Erythroblast (primary cell): ENCODE data around the gene ZDHHC19.

Source experiments
- DNase-seq, 2 experiments: peaks; one replicate each; lab custom pipeline; 2025; lab: John Stamatoyannopoulos, UW
- GATA1 ChIP-seq: IDR thresholded peaks from 2 replicates; pipeline ENCODE4 v1.6.1; 2011; ENCODE audit warnings: low read depth, mild to moderate bottlenecking, control low read depth, low read length, moderate library complexity
- POLR2A ChIP-seq: IDR thresholded peaks from 2 replicates; pipeline ENCODE4 v1.6.1; 2011; ENCODE audit warnings: mild to moderate bottlenecking, low read length

Gene ZDHHC19

DNA sequence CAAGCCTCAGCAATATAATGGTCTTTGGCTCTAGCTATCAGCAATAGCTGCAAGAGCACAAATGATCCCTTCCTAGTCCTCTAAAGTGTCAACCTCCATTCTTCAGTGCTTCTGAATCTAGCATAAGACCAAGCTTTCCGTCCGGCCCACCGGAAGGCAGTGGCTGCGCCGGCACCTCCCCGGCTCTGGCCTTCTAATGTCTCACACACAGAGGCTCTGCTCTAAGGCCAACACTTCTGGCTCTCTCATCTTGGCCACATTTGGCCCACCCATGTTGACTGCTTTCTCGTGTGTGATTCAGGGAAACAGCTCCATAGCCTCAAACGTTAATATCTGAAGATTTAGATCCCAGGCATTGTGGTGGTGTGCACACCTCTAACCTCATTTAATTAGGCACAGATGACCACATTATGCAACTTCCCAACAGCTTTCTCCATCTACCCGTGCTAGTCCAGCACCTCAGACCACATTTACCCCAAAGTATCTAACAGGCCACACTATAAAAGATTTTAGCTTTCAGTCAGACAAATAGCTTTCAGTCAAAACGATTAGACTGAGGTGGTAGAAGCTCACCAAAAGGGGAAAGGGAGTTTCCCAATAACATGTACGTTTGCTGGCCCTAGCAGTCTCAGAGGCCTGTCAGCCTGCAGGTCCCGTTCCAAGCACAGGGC, 24.4 kb upstream of the ZDHHC19 start:
- DNase-seq = no peak
- TF ChIP-seq GATA1 (no peak), POLR2A (no peak)

DNA sequence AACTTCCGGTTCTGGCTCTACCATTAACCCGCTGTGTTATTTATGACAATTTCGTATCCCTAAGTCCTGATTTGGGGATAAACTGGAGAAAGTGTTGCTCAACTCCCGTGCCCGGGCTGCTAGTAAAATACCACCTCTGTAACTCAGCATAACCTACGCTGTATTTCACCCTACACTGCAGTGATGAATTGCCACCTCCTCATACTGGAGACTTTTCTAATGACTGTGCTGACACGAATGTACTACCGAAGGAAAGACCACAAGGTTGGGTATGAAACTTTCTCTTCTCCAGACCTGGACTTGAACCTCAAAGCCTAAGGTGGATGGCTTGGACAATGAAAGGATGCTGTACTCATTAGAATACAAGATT, 21.7 kb upstream of the ZDHHC19 start:
- DNase-seq = no peak
- TF ChIP-seq POLR2A (no peak), GATA1 (no peak)

DNA sequence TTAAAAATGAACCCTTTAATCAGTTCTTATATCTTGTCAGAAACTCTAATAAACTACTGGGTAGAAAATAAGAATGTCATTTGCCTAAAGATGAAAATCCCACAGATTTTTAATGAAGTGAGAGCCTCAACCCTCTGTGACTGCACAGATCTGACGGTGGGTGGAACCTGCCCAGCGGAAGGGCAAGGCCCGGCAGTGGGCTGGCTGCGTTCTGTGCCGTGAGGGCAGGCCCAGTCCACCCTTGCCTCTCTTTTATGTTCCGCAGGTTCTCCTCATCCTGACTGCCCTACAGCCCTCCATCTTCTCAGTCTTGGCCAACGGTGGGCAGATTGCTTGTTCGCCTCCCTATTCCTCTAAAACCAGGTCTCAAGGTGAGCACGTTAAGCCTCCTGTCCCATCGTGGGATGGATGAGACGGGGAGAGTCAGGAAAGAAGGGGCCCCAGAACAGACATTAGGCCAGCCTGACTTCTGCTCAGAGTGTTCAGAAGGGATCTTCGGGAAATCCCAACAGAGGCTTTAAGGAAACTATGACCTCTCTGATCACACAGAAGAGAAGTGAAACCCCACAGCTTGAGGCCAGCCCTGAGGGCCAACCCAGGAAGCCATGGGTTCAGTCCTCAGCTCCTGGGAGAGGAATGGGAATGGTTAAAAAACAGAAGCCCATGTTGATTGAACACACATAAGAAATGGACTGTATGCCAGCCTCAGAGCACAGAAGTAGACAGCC, 21.1 kb upstream of the ZDHHC19 start:
- TF ChIP-seq POLR2A (no peak), GATA1 (no peak)
- no peak for DNase-seq

DNA sequence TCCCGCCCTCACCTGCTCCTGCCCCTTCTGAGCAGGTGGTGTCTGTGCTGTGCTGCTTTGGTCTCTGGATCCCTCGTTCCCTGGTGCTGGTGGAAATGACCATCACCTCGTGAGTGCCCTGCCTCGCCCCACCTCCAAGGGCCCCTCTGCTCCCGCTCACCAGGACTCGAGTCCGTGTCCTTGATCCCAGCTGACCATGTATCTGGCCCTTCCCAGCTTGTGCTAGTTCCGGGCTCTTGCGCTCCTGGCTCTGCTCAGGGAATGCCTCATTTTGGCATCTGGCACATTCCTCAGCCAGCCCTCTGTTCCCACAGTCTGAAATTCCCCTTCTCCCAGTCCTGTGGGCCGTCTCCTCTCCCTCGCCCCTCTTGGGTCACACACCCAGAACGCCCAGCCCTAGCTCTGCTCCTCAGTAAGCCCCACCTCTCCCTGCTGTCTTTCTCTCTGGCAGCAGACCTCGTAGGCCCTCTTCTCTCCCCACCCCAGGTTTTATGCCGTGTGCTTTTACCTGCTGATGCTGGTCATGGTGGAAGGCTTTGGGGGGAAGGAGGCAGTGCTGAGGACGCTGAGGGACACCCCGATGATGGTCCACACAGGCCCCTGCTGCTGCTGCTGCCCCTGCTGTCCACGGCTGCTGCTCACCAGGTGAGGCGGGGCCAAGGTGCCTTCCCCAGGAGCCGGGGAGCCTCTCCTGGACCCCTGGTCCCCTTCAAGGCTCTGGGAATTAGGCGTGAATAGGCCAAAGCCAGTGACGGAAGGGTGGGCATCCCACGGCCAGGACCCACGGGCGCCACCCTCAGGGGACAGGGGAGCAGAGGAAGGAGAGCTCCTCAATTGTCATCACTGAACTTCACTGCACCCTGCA, 16.7 kb upstream of the ZDHHC19 start:
- TF ChIP-seq GATA1 (no peak), POLR2A (no peak)
- DNase-seq = no peak

DNA sequence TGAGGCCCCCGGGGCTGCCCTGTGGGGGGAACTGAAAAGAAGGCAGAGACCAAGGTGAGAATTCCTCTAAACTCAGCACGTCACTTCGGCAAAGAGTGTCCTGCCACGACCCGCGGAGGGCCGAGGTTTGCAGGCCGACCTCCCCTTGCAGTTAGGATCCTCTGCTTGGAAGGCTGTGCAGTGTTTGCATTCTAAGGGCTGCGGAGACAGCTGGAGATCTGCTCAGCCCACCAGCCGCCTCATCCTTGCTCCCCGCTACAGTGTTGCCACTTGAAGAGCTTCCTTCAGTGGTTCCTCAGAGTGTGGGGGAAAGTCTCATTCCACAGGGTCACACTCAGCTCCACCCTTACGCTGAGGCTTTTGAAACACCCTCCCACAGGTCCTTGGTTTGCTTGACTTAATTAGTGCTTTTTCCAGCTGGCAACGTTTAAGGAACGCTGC, 15.9 kb upstream of the ZDHHC19 start:
- no peak for DNase-seq
- TF ChIP-seq POLR2A = no peak
- TF ChIP-seq GATA1 = no peak

DNA sequence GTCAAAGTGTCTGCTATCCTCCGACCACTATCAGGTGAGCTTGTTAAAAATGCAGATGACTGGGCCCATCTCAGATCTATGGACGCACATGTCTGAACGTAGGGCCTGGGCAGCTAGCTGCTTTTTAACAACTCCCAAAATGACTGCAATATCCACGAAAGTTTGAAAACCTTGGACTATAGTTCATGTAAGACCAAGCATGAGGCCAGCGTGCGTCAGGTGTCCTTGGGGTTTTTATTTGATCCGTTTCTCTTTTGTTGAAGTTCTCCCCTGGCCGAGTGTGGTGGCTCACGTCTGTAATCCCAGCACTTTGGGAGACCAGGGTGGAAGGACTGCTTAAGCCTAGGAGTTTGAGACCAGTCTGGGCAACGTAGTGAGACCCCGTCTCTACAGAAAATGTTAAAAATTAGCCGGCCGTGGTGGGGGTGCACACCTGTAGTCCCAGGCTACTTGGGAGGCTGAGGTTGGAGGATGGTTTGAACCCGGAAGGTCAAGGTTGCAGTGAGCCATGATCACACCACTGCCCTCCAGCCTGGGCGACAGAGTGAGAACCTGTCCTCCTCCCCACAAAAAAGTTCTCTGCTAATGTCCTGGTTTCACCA, 14.7 kb upstream of the ZDHHC19 start:
- DNase-seq = no peak
- TF ChIP-seq GATA1 (no peak), POLR2A (no peak)

DNA sequence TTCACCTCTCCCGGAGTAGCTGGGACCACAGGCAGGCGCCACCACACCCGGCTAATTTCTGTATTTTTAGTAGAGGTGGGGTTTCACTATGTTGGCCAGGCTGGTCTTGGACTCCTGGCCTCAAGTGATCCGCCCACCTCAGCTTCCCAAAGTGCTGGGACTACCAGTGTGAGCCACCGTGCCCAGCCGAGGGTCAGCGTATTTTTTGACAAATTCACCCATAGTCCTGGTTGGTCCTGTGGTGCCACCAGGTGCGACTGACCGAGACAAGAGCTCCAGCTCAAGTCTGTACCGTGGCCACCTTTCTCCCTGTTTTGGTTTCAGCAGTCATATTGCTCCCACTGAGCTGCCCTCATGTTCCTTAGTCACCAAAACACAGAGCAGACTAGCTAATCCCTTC, 13.9 kb upstream of the ZDHHC19 start:
- DNase-seq = no peak
- TF ChIP-seq POLR2A (no peak), GATA1 (no peak)

DNA sequence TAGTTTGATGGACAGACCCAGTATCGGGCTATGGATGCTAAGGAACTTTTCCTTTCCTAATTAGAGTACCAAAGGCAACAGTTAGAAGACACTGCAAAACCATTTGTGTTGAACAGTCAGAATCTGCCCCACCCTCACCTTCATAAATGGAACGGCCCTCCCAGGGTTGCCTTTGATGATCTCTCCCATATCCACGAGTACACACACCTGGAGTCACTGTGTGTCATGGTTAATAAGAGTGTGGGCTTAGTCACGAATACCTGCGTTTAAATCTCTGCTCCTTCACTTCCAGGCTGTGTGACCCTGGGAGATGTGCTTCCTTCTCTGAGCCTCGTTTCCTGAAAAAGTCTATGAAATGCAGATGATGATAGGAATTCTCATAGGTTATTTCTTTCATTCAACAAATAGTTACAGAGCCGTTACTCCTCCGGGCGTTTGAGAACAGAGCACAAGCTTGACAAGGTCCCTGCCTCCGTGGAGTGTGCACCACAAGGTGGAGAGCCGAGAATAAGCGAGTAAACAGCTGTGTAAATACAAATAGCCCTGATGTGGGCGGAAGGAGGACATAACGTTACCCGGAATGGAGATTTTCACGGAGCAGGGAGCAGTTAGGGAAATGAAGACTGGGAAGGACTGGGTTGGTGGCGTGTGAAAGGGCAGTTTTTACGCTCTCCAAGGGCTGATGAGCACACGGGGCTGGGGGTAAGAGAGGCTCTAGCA, 11.8 kb upstream of the ZDHHC19 start:
- DNase-seq = no peak
- TF ChIP-seq GATA1 (no peak), POLR2A (no peak)

DNA sequence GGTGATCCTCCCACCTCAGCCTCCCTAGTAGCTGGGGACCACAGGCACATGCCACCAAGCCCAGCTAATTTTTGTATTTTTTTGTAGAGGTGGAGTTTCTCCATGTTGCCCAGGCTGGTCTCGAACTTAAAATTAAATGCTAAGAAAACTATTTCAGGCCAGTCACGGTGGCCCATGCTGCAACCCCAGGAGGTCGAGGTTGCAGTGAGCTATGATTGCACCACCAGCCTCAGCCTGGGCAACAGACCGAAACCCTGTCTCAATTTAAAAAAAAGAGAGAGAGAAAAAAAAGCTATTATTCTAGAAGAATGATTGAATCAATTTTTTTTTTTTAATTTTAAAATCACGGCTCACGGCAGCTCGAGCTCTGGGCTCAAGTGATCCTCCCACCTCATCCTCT, 9.8 kb upstream of the ZDHHC19 start:
- no peak for TF ChIP-seq GATA1
- TF ChIP-seq POLR2A = no peak
- DNase-seq = no peak

DNA sequence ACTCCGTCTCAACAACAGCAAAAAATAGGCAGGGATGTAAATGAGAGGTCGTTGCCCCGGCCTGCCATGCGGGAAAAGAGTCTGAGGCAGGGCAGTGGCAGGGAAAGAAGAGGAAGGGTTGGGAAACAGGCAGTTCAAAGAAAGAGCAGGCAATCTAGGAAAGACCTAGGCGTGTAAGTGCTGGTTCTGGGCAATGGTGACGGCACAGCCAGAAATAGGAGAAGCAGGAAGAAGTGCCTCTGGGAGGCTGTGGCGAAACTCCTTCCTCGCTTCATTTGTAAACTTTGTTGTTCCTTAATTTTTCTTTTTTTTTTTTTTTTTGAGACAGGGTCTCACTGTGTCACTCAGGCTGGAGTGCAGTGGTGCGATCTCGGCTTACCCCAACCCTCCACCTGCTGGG, 9.4 kb upstream of the ZDHHC19 start:
- DNase-seq = no peak

DNA sequence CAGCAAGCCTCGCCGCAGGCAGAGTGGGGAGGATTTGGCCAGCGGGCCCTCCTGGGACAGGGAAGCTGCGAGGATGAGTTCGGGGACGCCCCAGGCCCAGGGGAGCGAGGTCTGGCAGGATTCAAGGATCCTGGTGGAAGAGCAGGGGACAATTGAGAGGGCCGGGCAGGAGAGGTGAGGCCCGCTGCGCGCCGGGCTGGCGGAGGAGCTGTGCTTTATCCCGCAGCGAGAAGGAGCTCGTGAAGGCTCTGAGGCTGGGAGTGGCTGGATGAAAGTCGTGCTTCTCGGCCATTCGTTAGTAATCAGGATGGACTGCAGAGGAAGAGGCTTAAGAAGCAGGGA, 8.7 kb upstream of the ZDHHC19 start:
- no peak for TF ChIP-seq POLR2A
- no peak for TF ChIP-seq GATA1
- no peak for DNase-seq

More for the DNA sequence above, 9.4 kb upstream of the ZDHHC19 start:
- TF ChIP-seq GATA1 (no peak), POLR2A (no peak)

DNA sequence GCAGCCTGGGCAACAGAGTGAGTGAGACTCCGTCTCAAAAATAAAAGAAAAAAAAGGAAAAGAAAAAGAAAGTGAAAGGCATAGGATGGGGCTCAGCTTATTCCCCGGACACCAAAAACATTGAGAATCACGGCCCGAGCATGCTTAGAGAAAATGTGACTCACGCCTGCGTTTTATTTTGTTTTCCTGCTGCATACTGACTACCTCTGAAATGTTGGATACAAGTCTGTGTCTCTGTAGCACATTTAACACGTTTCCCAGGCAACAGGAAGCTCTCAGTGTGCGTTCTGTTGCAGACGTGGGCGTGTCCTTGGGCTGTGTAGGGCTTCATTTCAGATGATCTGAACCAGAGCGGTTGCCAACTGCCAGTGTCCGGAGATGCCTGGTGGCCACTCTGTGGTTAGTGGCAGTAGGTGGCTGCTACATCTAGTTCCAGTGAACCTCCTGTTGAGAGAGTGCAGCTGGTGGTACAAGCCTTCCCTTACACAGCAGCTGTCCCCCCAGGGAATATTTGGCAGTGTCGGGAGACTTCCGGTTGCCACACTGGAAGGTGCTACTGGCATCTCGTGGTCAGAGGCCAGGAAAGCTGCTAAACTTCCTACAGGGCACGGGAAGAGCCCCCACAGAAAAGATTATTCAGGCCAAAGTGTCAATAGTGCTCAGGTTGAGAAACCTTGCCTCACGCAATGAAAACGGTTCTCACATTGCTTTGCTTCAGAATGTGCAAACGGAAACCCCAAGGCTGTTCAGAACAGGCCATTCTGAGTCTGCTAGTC, 8.2 kb upstream of the ZDHHC19 start:
- no peak for TF ChIP-seq POLR2A
- no peak for TF ChIP-seq GATA1
- DNase-seq = peak; percentile 20 to 37

DNA sequence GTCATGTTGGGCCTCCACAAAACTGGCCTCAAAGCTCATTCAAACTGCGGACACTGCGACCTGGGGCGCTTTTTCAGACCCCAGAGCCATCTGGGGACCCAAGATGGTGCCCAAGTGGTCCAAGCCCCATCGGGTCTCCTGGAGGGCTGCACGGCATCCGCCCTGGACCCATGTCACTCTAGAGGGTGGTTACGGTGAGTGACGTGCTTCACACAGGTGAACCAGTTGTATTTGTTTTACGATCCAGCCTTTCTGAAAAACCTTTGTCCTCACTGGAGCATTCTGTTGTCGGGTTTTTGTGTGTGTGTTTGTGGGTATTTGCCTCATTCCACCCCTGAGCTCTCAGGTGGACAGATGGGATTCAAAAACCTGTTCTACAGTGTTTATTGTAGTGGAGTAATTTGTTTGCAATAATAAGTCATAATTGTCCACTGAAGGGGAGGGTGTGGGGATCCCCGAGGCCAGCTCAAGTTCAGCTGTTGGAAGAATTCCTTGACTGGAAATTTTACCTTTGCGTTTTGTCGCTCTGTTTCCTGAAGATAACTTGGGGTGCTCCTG, 7.0 kb upstream of the ZDHHC19 start:
- DNase-seq = no peak
- TF ChIP-seq POLR2A = no peak
- TF ChIP-seq GATA1 = no peak
